Ureter (tissue), 1 donor: ENCODE results near the gene PTPRJ. TPM values are rescaled to one million over a fixed set of nuclear protein-coding genes. Genes with fewer than 3 reads are reported as not detected.
A peak's percentile ranks its signal among the peaks of the same experiment; 100 is the strongest.

Experiments
- DNase-seq: peaks from one replicate; pipeline ENCODE4 v3.0.0-alpha.2; 2020; ENCODE audit warnings: low spot score
- total RNA-seq: library from RNA; stranded (reverse); gene quantifications from one replicate; pipeline ENCODE4 v1.2.4, GENCODE V29; 2023
- donor health status: DM: yes; HTN: yes; CAD: no.

Gene PTPRJ
- total RNA-seq, 1 donor from 2014 or later, result 18.0 TPM

DNA sequence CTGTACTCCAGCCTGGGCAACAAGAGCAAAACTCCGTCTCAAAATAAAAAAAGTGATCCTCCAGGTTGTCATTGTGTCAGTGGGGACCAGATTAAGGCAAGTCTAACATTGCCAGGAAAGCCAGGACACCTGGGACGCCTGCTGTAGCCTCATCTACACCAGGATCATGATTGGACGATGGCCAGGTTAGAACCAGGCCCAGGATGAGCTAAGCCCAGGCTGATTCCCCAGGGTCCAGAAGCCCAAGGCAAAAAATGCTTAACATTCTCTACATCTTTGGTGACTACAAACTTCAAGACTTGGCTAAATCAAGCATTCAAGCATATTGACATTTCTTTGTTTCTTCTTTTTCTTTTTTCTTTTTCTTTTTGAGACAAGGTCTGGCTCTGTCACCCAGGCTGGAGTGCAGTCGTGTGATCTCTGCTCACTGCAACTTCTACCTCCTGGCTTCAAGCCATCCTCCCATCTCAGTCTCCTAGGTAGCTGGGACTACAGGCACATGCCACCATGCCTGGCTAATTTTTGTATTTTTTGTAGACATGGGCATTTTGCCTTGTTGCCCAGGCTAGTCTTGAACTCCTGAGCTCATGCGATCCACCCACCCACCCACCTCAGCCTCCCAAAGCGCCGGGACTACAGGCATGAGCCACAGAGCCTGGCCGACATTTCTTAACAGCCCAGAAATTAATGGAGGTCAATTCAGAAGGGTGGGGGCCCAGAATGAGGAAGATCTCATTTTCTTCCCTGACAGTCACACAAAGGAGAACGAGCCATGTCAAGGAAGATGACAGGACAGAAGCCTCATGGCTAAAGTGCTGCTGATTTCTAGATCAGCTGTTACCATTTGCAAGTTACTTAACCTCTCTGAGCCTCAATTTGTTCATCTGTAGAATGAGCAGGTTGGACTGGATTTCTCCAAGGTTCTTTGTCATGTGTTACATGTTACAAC lies 12.5 kb upstream of the PTPRJ start:
- DNase-seq, result no peak

DNA sequence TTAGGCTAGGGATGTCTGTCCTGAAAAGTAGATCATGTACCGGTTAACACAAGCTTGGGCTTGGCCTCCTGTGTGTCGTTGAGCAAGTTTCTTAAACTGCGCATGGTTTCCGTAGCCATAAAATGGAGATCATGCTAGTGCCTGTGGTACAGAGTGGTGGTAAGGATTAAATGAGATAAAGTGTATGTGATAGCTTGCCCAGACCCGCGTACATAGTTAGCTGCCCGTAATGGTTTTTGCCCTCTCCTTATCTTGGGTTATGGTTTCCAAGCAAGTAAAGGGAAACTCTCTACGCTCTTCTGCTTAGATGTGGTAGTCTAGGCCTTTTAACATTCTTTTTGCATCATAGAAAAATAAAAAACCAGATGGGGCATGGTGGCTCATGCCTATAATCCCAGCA lies 11.0 kb upstream of the PTPRJ start:
- no peak for DNase-seq

DNA sequence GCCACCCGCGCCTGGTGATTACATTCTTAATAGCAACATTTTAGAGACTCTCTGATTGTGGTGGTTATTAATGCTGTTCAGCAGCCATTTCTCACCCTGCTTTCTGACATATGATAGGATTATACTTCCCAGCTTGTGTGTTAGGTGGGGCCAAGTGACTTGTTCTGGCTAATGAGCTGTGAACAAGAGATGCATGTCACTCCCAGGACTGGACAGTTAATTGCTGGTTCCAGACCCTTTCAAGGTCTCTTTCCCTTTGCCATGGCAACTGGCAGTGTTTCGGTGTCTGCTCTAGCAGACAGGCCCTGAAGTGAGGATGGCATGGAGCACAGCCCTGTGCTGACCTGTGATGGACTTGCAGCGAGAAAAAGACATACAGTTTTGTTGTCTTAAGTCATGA lies 8.9 kb upstream of the PTPRJ start:
- DNase-seq, result no peak

DNA sequence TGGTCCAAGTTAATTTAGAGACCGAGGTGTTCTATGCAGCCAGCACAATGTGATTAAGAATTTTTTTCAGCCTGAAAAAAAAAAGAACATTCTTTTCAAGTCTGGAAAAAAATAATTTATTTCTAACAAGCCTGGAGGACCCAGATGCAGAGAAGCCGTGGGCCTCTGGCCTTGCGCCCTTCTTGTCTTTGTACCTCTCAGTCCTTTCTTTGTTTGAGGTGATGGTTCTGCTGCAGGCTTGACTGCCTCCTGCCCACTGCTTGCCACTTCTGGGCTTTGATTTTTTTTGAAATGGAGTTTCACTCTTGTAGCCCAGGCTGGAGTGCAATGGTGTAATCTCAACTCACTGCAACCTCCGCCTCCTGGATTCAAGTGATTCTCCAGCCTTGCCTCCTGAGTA lies 7.2 kb upstream of the PTPRJ start:
- no peak for DNase-seq

DNA sequence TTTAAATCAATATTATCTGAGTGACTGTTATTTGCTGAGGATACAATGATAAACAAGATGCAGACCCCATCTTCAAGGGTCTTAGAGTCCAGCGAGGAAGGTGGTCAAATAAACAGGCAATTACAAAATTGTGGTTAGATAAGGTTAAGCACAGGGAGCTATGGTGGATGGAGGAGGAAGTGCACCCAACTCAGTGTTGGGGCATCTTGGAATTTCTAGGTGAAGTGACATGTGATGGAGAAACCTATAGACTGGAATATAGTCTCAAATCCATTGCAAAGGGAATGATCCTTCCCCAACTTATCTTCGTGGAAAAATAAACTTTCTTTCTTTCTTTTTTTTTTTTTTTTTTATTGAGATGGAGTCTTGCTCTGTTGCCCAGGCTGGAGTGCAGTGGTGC lies 3.4 kb upstream of the PTPRJ start:
- no peak for DNase-seq

DNA sequence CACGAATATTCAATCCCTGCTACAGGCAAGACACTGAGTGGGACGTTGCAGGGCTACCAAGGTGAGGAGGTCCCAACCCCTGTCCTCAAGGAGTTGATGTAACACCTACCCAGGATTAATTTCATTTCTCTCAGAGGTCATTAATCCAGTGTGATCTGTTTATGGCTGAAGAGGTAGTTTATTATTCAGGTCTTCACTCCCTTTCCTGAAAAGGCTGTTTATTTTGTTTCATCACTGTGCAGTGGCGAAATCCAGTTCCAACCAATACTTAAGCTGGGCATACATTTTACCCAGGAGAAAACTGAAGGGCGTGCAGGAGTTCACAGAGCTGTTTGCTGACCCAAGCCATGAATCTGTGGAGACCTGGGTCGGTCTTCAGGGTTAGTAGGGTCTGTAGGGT lies 2.7 kb upstream of the PTPRJ start:
- no peak for DNase-seq

DNA sequence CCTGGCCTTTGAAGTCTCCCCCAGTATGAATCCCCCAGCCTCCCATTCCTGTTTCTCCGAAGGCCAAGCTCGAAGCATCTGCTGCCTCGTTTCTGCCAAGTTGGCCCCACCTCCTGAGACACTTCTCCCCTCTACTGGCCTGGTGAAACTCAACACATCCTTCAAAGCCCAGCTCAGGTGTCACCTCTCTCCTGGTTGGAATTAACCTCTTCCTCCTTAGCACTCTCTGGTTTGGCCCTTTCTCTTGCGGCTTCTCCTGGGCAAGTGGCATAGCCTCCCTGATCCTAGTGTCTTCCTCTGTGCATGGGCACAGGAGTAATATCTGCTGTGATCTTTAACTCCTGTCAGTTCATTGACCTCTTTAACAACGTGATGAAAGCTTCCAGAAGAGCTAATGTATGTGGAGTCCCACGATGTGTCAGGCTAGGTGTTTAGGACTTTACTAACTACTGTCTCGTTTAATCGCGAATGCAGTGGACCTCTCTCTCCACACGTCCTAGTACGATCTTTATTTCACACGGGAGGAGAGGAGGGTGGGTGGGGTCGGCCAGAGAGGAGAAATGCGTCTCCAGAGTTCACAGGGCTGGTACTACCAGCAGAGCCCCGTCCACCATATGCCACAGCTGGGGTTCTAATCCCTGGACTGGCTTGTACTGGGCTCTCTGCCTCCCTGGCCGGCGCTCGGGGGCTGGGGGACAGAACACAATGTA lies 826 bp upstream of the PTPRJ start:
- DNase-seq, result no peak

DNA sequence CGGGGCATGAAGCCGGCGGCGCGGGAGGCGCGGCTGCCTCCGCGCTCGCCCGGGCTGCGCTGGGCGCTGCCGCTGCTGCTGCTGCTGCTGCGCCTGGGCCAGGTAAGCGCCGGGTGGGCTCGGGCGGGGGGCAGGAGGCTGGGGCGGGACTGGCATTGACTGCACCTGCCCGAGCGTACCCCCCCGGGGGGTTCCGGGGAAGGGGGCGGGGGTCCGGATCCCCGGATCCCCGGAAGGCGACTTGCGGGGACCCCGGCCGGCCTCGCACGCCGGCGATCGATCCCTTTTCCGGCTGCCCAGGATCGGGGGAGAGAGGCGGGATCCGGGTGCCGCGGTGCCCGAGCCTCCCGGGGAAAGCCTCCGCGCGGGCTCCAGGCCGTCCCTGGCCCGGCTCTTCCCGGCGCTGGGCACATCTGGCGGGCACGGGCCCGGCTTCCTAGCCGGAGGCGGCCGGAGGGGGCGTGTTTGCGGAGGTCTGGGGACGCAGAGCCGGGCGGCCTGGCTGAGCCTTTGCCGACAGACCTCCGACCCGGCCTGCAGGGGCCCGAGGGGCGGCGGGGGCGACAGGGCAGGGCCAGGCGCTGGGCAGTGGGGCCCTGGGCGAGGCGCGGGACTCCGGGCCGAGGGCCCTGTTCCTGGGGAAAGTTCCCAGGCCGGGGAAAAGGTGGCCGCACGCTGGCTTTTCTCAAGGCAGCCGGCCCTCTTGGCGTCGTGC lies 705 bp downstream of the PTPRJ start:
- peak; percentile 48 for DNase-seq

DNA sequence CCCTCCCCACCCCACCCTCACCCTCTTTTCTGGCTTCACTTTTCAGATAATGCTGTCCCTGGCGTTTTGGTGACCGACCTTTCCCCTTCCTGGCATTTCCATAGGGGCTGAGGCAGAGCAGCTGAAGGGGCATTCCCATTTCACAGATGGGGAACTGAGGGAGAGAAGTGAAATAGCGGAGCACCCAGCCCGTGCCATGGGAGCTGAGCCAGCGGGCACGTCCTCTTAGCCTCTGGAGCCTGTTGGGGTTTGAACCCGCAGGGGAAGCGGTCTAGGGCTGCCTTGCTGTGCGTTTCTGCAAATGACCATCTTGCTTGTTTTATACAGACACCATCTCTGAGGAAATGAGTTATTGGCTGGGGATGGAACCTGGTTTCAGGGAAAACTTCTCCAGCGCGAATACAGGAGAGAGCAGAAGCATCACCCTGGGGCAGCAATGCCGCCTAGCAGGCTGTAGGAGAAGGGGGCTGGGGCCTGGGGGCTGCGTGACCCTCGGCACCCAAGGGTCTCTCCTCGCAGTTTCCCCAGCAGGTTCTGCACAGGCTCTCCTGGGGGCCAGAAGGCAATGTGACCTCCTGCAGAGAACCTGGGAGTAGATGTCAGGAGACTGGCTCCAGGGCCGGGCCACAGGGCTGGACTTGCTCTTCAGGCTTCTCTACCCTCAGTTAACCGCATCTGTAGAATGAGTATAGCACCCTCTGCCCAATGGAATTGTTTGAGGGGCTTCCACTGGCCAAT lies 1.5 kb downstream of the PTPRJ start:
- DNase-seq, result no peak

DNA sequence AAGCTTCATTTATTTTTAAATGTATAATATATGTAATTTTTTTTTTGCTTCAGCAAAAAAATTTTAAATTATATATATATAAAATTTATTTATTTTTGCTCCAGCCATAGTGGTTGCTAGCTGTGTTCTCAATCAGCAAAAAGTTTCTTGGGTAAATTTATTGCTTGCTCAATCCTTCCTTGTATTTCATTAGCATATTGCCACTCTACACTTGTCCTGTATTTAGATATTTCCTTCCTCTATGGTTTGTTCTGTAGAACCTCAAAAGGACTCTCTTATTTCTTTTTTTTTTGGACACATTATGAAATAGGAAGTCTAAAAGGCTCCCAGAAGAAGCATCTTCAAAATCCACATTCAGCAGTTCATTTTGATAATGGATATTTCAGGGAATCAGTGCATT lies 2.3 kb downstream of the PTPRJ start:
- DNase-seq, result no peak

DNA sequence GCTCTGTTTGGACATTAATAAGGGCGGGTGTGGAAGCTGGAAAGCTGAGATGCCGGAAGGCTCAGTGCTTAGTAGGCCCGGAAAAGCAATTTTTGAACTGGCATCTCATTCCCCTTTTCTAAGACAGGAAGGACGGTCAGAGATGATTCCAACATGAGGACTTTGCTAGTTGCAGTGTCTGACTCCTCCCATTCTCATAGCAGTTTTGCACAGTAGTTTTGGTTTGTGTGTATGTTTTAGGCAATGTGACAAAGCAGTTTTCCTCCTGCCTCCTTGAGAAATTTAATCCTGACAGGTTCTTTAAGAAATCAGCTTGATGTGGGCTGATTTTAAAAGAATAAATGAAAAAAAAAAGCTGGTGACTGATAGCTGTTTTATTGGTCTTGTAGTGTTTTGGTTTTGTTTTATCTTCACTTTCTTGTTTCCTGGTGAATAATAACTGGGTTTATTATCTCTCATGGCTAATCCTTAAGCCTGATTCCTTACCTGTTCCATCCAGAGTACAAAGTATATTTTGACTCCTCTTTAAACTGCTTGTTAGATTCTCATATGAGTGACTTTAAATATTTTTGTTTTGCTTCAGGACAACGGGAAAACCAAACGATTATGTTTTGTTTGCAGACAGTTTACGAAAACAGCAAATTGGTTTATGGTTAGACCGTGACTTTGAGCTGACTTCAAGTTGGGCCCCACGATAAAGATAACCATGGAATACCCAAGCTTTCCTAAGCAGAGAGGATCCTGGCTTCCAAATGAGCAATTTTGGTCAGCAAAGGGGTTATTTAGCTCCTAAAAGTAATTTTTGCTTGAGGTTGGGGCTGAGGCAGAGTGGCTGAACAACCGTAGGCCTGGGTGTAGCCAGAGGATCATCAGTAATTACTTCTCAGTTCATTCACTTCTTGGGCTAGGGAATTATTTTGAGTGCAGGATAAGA lies 3.4 kb downstream of the PTPRJ start:
- DNase-seq, result no peak

DNA sequence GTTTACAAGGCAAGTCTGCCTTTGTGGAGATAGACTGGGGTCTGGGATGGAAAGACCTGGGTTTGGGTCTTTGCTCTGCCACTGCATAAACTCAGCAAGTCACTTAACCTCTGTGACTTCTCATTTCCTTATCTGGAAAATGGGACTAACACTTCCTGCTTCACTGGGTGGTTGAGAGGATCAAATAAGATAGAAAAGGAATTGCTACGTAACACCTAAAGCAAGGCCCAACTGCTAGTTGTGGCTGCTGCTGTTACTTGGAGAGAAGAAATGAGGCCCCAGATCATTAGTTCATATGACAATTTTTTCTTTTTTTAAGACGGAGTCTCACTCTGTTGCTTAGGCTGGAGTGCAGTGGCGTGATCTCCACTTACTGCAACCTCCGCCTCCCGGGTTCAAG lies 5.9 kb downstream of the PTPRJ start:
- DNase-seq, result no peak

DNA sequence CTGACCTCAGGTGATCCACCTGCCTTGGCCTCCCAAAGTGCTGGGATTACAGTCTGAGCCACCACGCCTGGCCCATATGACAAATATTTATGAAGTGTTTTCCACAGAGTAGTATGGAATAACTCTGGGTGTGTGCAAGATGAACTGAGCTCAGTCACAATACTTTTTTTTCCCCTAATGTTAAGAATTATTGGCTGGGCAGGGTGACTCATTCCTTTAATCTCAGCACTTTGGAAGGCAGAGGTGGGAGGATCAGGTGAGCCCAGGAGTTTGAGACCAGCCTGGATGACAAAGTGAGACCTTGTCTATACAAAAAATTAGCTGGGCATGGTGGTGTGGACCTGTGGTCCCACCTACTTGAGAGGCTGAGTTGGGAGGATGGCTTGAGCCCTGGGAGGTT lies 6.4 kb downstream of the PTPRJ start:
- no peak for DNase-seq

DNA sequence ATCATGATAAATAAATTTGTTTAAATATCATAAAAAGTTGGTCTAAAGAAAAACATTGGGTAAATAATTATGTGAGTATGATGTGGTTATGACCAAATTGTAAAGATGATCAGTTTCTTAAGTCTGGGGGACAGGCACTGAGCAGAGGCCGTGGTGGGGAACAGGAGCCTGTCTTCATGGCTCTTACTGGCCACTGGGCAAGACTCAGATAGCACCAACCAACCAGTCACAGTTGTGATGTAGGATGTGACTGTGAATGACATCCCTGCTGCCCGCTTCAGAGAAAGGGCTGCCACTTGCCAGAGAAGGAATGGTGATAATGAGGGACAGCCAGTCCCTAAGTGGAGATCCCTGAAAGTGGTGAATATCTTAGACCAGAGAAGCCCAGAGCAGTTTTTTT lies 7.0 kb downstream of the PTPRJ start:
- no peak for DNase-seq

DNA sequence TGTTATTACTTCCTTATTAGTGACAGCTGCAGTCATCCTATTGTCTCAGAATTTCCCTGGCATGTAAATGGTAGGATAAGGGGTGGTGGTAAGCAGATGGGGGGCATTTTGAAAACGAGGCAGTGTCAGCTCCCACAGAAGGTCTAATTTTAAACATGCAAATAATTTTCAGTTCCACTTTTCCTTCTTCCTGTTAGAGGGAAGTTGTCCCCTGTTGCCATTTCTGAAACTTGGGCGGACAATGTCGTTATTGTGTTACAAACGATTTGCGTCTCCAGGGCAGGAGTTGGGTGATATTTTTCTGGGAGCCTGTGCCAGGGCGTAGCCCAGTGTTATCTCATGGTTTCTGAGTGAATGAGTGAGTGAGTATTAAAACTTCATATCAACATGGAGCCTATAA lies 7.4 kb downstream of the PTPRJ start:
- no peak for DNase-seq

DNA sequence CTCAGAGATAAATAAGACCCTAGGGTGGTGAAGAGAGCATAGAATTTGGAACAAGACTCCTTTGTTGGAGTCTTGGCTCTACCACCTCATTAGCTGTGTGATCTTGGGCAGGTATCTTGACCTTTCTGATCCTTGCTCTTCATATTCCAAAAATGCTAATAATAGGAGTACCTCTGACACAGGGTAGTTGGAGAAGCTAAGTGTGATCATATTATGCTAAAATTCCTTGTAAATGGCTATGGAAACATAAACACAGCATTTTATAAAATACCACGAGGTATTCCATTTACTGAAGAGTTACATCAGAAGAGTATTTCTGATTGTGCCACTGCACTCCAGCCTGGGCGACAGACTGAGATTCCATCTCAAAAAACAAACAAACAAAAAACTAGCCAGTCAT lies 9.4 kb downstream of the PTPRJ start:
- DNase-seq, result no peak

DNA sequence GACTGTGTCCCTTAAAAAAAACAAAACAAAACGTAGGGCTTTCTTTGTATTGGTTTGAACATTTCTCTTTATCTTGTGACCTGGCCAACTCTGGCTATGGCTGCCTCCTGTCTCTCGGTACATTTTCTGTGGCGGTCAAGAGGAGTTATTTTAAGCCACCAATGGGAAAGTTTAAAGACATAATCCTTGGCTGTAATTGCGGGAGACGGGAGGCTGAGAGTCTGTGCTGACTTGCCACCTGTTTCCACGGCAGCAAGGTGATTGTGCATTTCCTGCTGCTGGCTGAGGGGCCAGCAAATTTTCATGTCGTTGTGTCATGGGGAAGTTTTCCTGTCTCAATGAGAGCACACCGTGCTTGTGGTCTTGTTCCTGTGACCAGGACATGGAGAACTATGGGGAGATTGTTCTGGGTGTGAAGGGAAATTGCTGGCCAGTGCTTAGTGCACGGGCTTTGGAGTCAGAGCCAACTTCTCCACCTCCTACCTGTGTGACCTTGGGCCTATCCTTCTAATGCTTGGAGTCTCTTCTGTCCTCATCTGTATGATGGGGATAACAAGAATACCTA lies 11.0 kb downstream of the PTPRJ start:
- no peak for DNase-seq

DNA sequence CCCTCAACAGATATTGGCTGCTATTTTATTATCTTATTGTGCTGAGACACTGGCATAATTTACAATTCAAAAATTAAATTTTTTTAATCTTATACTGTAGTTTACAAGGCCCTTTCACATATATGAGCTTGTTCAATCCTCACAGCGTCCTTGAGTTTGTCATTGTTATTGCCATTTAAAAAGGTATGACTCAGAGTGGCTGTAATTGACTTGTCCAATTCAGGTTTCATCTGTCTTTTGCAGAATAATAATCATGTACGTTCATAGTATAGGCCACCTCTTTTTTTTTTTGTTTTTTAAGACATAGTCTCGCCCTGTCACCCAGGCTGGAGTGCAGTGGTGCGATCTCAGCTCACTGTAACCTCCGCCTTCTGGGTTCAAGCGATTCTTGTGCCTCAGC lies 11.5 kb downstream of the PTPRJ start:
- DNase-seq, result no peak

DNA sequence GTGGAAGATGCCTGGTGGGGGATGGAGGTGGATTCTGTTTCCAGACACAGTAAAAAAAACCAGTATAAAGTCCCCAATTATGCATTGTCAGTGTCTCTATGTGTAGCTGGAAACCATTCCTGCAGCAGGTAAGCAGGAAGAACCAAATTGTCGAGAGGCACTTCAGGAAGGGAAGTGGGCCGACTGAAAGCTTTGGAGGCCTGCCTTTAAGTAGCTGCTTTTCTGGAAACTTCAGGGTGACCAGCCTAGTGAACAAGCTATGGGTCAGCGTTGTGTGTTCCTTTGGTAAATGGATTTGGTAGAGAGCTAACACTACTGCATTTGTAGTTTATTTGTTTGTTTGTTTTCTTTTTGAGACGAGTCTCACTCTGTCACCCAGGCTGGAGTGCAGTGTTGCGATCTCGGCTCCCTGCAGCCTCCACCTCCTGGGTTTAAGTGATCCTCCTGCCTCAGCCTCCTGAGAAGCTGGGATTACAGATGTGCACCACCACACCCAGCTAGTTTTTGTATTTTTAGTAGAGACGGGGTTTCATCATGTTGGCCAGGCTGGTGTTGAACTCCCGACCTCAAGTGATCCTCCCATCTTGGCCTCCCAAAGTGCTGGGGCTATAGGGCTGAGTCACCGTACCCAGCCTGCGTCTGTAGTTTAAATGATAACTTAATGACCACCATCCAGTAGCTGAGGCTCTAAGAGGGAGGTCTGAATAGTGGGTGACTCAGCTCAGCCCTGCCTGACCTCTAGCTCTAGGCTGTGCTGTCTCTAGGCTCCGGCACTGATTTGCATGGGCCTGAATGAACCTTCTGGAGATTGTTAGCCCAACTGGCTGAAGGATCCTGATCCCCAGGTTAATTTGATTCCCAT lies 12.8 kb downstream of the PTPRJ start:
- no peak for DNase-seq
